HepG2 (cell line): Measurements from ENCODE around the gene FBXO48. TPM values are rescaled to one million over a fixed set of nuclear protein-coding genes. Genes with fewer than 3 reads are reported as not detected.

Experiments
- CENPX ChIP-seq: sonication (generic); formaldehyde crosslinking; IDR thresholded peaks from 2 replicates; pipeline ENCODE4 v1.9.0; 2021; ENCODE audit warnings: mild to moderate bottlenecking, missing genetic modification reagents, moderate library complexity
- HNRNPLL ChIP-seq: fragments of 200-400 bp; formaldehyde crosslinking; IDR thresholded peaks from 2 replicates; pipeline ENCODE4 v1.6.1; 2017; ENCODE audit warnings: mild to moderate bottlenecking, low read depth, low read length; ENCODE audit not compliant: poor library complexity, severe bottlenecking
- IKZF1 ChIP-seq: fragments of 450-650 bp; IDR thresholded peaks from 2 replicates; pipeline ENCODE4 v1.7.1; 2016
- MBNL3 ChIP-seq: fragments of 250-450 bp; sonication (Bioruptor Pico); conservative IDR thresholded peaks from 2 replicates; pipeline ENCODE4 v1.8.0; 2022; ENCODE audit warnings: mild to moderate bottlenecking, inconsistent platforms
- MIER3 ChIP-seq: IDR thresholded peaks from 2 replicates; pipeline ENCODE4 v1.6.1; 2016; ENCODE audit warnings: missing compliant biosample characterization, borderline replicate concordance
- NONO ChIP-seq, 2 experiments: fragments of 450-650 bp in 1 of 2; sonication (generic) in 1 of 2; formaldehyde crosslinking in 1 of 2; IDR thresholded peaks in 1 of 2; conservative IDR thresholded peaks in 1 of 2; 2 replicates each; pipeline versions ENCODE4 v1.6.1 to v1.8.0; 2017 to 2022; ENCODE audit warnings: mild to moderate bottlenecking in 1 of 2, missing genetic modification reagents in 1 of 2, moderate library complexity in 1 of 2
- RBM39 ChIP-seq: fragments of 200-400 bp; formaldehyde crosslinking; IDR thresholded peaks from one replicate; pipeline ENCODE4 v1.6.1; 2018; ENCODE audit warnings: antibody characterized with exemption, mild to moderate bottlenecking, low read depth, low read length; ENCODE audit not compliant: poor library complexity, severe bottlenecking
- SIX4 ChIP-seq: sonication (generic); formaldehyde crosslinking; IDR thresholded peaks from 2 replicates; pipeline ENCODE4 v1.4.0; 2020; ENCODE audit warnings: missing genetic modification reagents
- SMYD3 ChIP-seq: sonication (generic); formaldehyde crosslinking; IDR thresholded peaks from 2 replicates; pipeline ENCODE4 v1.8.1; 2023; ENCODE audit warnings: mild to moderate bottlenecking, missing genetic modification reagents
- SRSF1 ChIP-seq: fragments of 200-400 bp; formaldehyde crosslinking; optimal IDR thresholded peaks from 2 replicates; pipeline ENCODE3; 2017; ENCODE audit warnings: mild to moderate bottlenecking, low read depth, low read length, moderate library complexity
- TSC22D2 ChIP-seq: sonication (generic); formaldehyde crosslinking; IDR thresholded peaks from 2 replicates; pipeline ENCODE4 v1.5.1; 2020; ENCODE audit warnings: missing genetic modification reagents, mild to moderate bottlenecking, borderline replicate concordance
- ZNF773 ChIP-seq: sonication (generic); formaldehyde crosslinking; IDR thresholded peaks from 2 replicates; pipeline ENCODE4 v1.4.0; 2020; ENCODE audit warnings: missing genetic modification reagents, borderline replicate concordance
- polyA plus RNA-seq, 8 experiments: library from polyadenylated mRNA; depleted of rRNA in 3 of 8; stranded (reverse) in 7 of 8; unstranded in 1 of 8; fragments of >200 nt; fragmentation: Illumina TruSeq in 4 of 8; extraction: Trizol in 4 of 8; gene quantifications; 2 replicates each; pipeline versions ENCODE4 v1.2.1 to v1.2.3, GENCODE V29; 2011 to 2016; ENCODE audit warnings: low read depth in 4 of 8, missing spikeins in 1 of 8, mixed read lengths in 1 of 8; ENCODE audit not compliant: insufficient read depth in 1 of 8
- total RNA-seq, 5 experiments: library from RNA; depleted of rRNA; stranded (reverse); fragments of >200 nt; fragmentation: Illumina TruSeq; extraction: Trizol; gene quantifications; 2 replicates each; pipeline ENCODE4 v1.2.3, GENCODE V29; 2016; ENCODE audit warnings: low read depth in 1 of 5
- TF ChIP-seq, protein P1 (sequence below): sonication (generic); formaldehyde crosslinking; IDR thresholded peaks from 2 replicates; pipeline ENCODE4 v1.4.0; 2020; ENCODE audit warnings: mild to moderate bottlenecking, missing genetic modification reagents, borderline replicate concordance
- TF ChIP-seq, protein P2 (sequence below): sonication (generic); formaldehyde crosslinking; IDR thresholded peaks from 2 replicates; pipeline ENCODE4 v1.4.0; 2020; ENCODE audit warnings: missing genetic modification reagents, borderline replicate concordance
- TF ChIP-seq, protein P3 (sequence below): sonication (generic); formaldehyde crosslinking; conservative IDR thresholded peaks from 2 replicates; pipeline ENCODE4 v1.8.1; 2023; ENCODE audit warnings: missing genetic modification reagents
- TF ChIP-seq, protein P4 (sequence below): IDR thresholded peaks from 2 replicates; pipeline ENCODE4 v1.6.1; 2016; ENCODE audit warnings: missing genetic modification reagents, missing compliant biosample characterization
- TF ChIP-seq, protein P5 (sequence below): sonication (generic); formaldehyde crosslinking; IDR thresholded peaks from 2 replicates; pipeline ENCODE4 v1.5.1; 2020; ENCODE audit warnings: missing genetic modification reagents, mild to moderate bottlenecking, borderline replicate concordance
- TF ChIP-seq, protein P6 (sequence below): sonication (generic); formaldehyde crosslinking; IDR thresholded peaks from 2 replicates; pipeline ENCODE4 v1.5.1; 2020; ENCODE audit warnings: mild to moderate bottlenecking, missing genetic modification reagents, moderate library complexity

Gene FBXO48
- total and polyA plus RNA-seq, 2 of the 13 experiments (the other 11 are each of a cell fraction or from before 2014, with no cell fraction given) = 0.42 to 1.1 TPM

DNA sequence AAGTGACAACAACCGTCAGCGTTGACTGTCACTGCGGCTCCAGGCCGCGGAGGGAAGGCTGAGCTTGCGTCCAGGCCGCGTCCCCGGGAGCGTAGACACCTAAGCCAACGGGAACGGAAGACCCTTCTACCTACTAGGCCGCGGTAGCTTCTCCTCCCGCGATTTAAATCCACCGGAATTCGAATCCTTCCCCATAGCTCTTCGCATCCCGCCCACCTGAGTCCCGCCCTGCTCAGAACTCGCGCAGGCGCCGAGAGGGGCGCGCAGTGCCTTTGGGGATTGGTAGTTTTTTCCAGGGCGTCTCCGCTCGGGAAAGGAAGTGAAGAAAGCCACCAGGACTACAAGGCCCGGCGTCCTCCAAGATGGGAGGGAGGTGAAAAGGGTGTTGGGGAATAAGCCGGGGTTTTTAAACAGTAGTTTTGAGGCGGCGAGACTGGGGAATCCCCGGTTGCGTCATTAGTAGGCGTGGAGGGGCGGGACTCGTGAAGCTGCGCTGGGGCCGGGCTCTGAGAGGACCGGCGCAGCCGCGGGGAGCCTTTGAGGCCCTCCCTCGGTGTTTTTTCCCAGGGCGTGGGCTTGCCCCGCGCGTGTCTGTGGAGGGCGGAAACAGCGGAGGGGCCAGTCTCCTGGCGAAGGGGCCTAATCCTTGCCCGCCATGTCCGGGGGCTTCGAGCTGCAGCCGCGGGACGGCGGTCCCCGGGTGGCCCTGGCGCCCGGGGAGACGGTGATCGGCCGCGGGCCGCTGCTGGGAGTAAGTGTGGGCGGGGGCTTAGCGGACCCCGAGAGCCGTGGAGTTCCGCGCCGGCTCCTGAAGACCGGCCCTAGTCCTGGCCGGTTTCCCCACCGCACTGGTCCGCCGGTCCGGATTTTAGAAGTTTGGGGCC is at the start of gene FBXO48, which contains the start of gene APLF (continued):
- TF ChIP-seq ZNF773 (peak; percentile 85; the same call in 1 of the 2 replicates), HNRNPLL (peak; percentile 89), CENPX (no peak), MBNL3 (no peak), MIER3 (CRISPR knock-in tag) (peak; percentile 20; the same call in 1 of the 2 replicates), SMYD3 (CRISPR knock-in tag) (peak; percentile 84), NONO (IDR thresholded peaks at IDR 0.05) (no peak), NONO (CRISPR knock-in tag; conservative IDR thresholded peaks at IDR 0.05) (no peak), IKZF1 (no peak), TSC22D2 (CRISPR knock-in tag) (no peak; the same call in 1 of the 2 replicates), SIX4 (peak; percentile 45; the same call in 1 of the 2 replicates), SRSF1 (peak; percentile 39), RBM39 (peak; percentile 84)
- TF ChIP-seq, protein P1, sequence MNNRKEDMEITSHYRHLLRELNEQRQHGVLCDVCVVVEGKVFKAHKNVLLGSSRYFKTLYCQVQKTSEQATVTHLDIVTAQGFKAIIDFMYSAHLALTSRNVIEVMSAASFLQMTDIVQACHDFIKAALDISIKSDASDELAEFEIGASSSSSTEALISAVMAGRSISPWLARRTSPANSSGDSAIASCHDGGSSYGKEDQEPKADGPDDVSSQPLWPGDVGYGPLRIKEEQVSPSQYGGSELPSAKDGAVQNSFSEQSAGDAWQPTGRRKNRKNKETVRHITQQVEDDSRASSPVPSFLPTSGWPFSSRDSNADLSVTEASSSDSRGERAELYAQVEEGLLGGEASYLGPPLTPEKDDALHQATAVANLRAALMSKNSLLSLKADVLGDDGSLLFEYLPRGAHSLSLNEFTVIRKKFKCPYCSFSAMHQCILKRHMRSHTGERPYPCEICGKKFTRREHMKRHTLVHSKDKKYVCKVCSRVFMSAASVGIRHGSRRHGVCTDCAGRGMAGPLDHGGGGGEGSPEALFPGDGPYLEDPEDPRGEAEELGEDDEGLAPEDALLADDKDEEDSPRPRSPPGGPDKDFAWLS = no peak
- TF ChIP-seq, protein P2, sequence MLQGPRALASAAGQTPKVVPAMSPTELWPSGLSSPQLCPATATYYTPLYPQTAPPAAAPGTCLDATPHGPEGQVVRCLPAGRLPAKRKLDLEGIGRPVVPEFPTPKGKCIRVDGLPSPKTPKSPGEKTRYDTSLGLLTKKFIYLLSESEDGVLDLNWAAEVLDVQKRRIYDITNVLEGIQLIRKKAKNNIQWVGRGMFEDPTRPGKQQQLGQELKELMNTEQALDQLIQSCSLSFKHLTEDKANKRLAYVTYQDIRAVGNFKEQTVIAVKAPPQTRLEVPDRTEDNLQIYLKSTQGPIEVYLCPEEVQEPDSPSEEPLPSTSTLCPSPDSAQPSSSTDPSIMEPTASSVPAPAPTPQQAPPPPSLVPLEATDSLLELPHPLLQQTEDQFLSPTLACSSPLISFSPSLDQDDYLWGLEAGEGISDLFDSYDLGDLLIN = peak; percentile 58; the same call in 1 of the 2 replicates
- TF ChIP-seq, protein P3, sequence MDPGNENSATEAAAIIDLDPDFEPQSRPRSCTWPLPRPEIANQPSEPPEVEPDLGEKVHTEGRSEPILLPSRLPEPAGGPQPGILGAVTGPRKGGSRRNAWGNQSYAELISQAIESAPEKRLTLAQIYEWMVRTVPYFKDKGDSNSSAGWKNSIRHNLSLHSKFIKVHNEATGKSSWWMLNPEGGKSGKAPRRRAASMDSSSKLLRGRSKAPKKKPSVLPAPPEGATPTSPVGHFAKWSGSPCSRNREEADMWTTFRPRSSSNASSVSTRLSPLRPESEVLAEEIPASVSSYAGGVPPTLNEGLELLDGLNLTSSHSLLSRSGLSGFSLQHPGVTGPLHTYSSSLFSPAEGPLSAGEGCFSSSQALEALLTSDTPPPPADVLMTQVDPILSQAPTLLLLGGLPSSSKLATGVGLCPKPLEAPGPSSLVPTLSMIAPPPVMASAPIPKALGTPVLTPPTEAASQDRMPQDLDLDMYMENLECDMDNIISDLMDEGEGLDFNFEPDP (CRISPR knock-in tag) = 0 out of 2 replicates have a peak, but pooled peaks have one; percentile 66
- TF ChIP-seq, protein P4, sequence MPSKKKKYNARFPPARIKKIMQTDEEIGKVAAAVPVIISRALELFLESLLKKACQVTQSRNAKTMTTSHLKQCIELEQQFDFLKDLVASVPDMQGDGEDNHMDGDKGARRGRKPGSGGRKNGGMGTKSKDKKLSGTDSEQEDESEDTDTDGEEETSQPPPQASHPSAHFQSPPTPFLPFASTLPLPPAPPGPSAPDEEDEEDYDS (CRISPR knock-in tag) = peak; percentile 75
- TF ChIP-seq, protein P5, sequence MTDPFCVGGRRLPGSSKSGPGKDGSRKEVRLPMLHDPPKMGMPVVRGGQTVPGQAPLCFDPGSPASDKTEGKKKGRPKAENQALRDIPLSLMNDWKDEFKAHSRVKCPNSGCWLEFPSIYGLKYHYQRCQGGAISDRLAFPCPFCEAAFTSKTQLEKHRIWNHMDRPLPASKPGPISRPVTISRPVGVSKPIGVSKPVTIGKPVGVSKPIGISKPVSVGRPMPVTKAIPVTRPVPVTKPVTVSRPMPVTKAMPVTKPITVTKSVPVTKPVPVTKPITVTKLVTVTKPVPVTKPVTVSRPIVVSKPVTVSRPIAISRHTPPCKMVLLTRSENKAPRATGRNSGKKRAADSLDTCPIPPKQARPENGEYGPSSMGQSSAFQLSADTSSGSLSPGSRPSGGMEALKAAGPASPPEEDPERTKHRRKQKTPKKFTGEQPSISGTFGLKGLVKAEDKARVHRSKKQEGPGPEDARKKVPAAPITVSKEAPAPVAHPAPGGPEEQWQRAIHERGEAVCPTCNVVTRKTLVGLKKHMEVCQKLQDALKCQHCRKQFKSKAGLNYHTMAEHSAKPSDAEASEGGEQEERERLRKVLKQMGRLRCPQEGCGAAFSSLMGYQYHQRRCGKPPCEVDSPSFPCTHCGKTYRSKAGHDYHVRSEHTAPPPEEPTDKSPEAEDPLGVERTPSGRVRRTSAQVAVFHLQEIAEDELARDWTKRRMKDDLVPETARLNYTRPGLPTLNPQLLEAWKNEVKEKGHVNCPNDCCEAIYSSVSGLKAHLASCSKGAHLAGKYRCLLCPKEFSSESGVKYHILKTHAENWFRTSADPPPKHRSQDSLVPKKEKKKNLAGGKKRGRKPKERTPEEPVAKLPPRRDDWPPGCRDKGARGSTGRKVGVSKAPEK (CRISPR knock-in tag) = 0 out of 2 replicates have a peak, but pooled peaks have one; percentile 39
- TF ChIP-seq, protein P6, sequence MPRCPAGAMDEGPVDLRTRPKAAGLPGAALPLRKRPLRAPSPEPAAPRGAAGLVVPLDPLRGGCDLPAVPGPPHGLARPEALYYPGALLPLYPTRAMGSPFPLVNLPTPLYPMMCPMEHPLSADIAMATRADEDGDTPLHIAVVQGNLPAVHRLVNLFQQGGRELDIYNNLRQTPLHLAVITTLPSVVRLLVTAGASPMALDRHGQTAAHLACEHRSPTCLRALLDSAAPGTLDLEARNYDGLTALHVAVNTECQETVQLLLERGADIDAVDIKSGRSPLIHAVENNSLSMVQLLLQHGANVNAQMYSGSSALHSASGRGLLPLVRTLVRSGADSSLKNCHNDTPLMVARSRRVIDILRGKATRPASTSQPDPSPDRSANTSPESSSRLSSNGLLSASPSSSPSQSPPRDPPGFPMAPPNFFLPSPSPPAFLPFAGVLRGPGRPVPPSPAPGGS = peak; percentile 99
